ENCODE data around the gene CFAP46. TPM values are rescaled to one million over a fixed set of nuclear protein-coding genes. Genes with fewer than 3 reads are reported as not detected.

Gene CFAP46
- total and polyA plus RNA-seq, 4 donors, result 0.33 to 0.59 (median 0.42) TPM

GRCh38 chr10:132919374-132920100, 22.8 kb downstream of the CFAP46 start (continued):
- TF ChIP-seq ZBTB33 (IDR thresholded peaks at IDR 0.05) (no peak), CTCF (IDR thresholded peaks at IDR 0.05; ENCODE audit: low read depth, low read length, missing input control) (no peak), SP1 (IDR thresholded peaks at IDR 0.05) (no peak), HNF4A (conservative IDR thresholded peaks at IDR 0.05) (no peak)

GRCh38 chr10:132918617-132919373, 23.6 kb downstream of the CFAP46 start:
- no peak overlapping the region for H3K4me3 ChIP-seq (ENCODE audit: low read depth in 1 of 3, low read length in 3 of 3)
- no peaks in the 10 kb centered on the region for H3K9me3 ChIP-seq (ENCODE audit: control insufficient read depth in 4 of 4, low read length in 3 of 4)
- TF ChIP-seq YY1 (IDR thresholded peaks at IDR 0.05) (no peak), FOXA2 (IDR thresholded peaks at IDR 0.05) (no peak), NR2F2 (IDR thresholded peaks at IDR 0.05) (no peak), SP1 (IDR thresholded peaks at IDR 0.05) (no peak), MAX (IDR thresholded peaks at IDR 0.05) (no peak), RAD21 (IDR thresholded peaks at IDR 0.05) (no peak), GABPA (IDR thresholded peaks at IDR 0.05 in 1 of 2, conservative IDR thresholded peaks at IDR 0.05 in 1 of 2) (no peak), HNF4G (IDR thresholded peaks at IDR 0.05) (no peak), ZBTB33 (IDR thresholded peaks at IDR 0.05) (no peak), TAF1 (conservative IDR thresholded peaks at IDR 0.05) (no peak)
- DNase-seq (ENCODE audit: low spot score), result no peak
- H3K9ac ChIP-seq (ENCODE audit: low read depth in 1 of 2, low read length in 2 of 2), result no peak overlapping the region
- H3K27ac ChIP-seq (ENCODE audit: low read depth in 1 of 2, low read length in 2 of 2), result no peak overlapping the region
- no peaks in the 10 kb centered on the region for H3K27me3 ChIP-seq (ENCODE audit: control insufficient read depth in 4 of 4, insufficient read depth in 4 of 4, low read length in 3 of 4)
- 83% methylated on average over 34 of the region's 34 CpGs for WGBS
- no peaks in the 10 kb centered on the region for H3K4me1 ChIP-seq (ENCODE audit: control insufficient read depth in 4 of 4, insufficient read depth in 4 of 4, low read length in 3 of 4)
- H3K36me3 ChIP-seq (ENCODE audit: control insufficient read depth in 4 of 4, insufficient read depth in 3 of 4, low read depth in 1 of 4, low read length in 3 of 4), result no peaks in the 10 kb centered on the region

GRCh38 chr10:132918264-132918616, 24.1 kb downstream of the CFAP46 start:
- DNase-seq (ENCODE audit: low spot score), result no peak
- Histone ChIP-seq H3K27me3 (ENCODE audit: control insufficient read depth in 4 of 4, insufficient read depth in 4 of 4, low read length in 3 of 4) (no peaks in the 10 kb centered on the region), H3K9ac (ENCODE audit: low read depth in 1 of 2, low read length in 2 of 2) (no peak overlapping the region), H3K27ac (ENCODE audit: low read depth in 1 of 2, low read length in 2 of 2) (no peak overlapping the region), H3K36me3 (ENCODE audit: control insufficient read depth in 4 of 4, insufficient read depth in 3 of 4, low read depth in 1 of 4, low read length in 3 of 4) (no peaks in the 10 kb centered on the region), H3K4me3 (ENCODE audit: low read depth in 1 of 3, low read length in 3 of 3) (no peak overlapping the region), H3K4me1 (ENCODE audit: control insufficient read depth in 4 of 4, insufficient read depth in 4 of 4, low read length in 3 of 4) (no peaks in the 10 kb centered on the region), H3K9me3 (ENCODE audit: control insufficient read depth in 4 of 4, low read length in 3 of 4) (no peaks in the 10 kb centered on the region)
- 96% methylated on average over 19 of the region's 19 CpGs for WGBS
- TF ChIP-seq HNF4A (conservative IDR thresholded peaks at IDR 0.05) (no peak), TAF1 (conservative IDR thresholded peaks at IDR 0.05) (no peak), JUND (IDR thresholded peaks at IDR 0.05) (no peak), NR2F2 (IDR thresholded peaks at IDR 0.05) (no peak), RXRA (IDR thresholded peaks at IDR 0.05) (no peak), ATF3 (IDR thresholded peaks at IDR 0.05) (no peak), REST (IDR thresholded peaks at IDR 0.05) (no peak), EGR1 (IDR thresholded peaks at IDR 0.05; ENCODE audit: low read depth in 2 of 2) (no peak), SP1 (IDR thresholded peaks at IDR 0.05) (no peak), HNF4G (IDR thresholded peaks at IDR 0.05) (no peak), FOXA2 (IDR thresholded peaks at IDR 0.05) (no peak)

All from liver (tissue), 9 donors.